MM.1S (cell line): Measurements from ENCODE around the gene TFDP2.

ENCODE experiments used
- EZH2 ChIP-seq: fragments of 300-600 bp; sonication (generic); optimal IDR thresholded peaks from 2 replicates; pipeline ENCODE3; 2017; ENCODE audit warnings: low read depth, mild to moderate bottlenecking, antibody characterized with exemption, low read length, mixed read lengths
- TF ChIP-seq, protein P1 (sequence below): fragments of 300-600 bp; sonication (generic); IDR thresholded peaks from 2 replicates; pipeline ENCODE4 v1.5.1; 2016; ENCODE audit warnings: antibody characterized with exemption, low read length, mixed read lengths

DNA sequence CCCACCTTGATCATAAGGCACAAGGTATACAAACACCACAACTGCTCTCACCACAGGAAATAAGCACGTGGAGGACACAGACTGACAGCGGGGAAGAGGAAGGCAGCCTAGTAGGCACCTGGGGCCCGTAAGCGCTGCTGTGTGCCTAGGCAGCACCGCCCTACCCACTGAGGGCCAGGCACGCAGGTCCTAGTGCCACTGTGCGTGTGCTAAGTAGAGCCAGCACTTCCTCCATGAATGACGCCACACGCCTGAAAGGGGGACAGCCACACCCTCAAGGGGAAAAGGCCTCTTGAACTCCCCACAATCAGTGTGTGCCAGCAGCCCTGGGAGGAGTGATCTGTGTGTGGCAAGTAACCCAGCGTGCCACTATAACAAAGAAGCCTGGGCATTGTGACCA lies 199.9 kb downstream of the TFDP2 start:
- TF ChIP-seq, protein P1, sequence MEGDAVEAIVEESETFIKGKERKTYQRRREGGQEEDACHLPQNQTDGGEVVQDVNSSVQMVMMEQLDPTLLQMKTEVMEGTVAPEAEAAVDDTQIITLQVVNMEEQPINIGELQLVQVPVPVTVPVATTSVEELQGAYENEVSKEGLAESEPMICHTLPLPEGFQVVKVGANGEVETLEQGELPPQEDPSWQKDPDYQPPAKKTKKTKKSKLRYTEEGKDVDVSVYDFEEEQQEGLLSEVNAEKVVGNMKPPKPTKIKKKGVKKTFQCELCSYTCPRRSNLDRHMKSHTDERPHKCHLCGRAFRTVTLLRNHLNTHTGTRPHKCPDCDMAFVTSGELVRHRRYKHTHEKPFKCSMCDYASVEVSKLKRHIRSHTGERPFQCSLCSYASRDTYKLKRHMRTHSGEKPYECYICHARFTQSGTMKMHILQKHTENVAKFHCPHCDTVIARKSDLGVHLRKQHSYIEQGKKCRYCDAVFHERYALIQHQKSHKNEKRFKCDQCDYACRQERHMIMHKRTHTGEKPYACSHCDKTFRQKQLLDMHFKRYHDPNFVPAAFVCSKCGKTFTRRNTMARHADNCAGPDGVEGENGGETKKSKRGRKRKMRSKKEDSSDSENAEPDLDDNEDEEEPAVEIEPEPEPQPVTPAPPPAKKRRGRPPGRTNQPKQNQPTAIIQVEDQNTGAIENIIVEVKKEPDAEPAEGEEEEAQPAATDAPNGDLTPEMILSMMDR: no peak
- no peak for TF ChIP-seq EZH2
